GM21529 (cell line): ENCODE measurements around the gene IFNA4.
"Not testable (repeated sequence)": the region's sequence is repeated elsewhere in the genome, so short reads cannot be mapped to it uniquely, and the experiment has no call there.

ENCODE experiments used
- ATAC-seq: cut with Tn5 transposase; IDR thresholded peaks from one replicate; pipeline ENCODE4 v1.9.1; 2021; ENCODE audit not compliant: unreplicated experiment

The IFNA4 gene

GRCh38 chr9:21187487-21187886 is at the start of gene IFNA4:
Gene IFNA4, minus strand, starts transcription at chr9:21187587. Its CDS starts 56 bp downstream, at chr9:21187531.
- not testable (repeated sequence) for ATAC-seq

GRCh38 chr9:21236360-21236714 is 49.0 kb upstream of the IFNA4 start:
- not testable (repeated sequence) for ATAC-seq

- ATAC-seq: peak; percentile 80
Measured at GRCh38 chr9:21235468-21236359, 48.3 kb upstream of the IFNA4 start.

- no peak for ATAC-seq
Measured at GRCh38 chr9:21234153-21234687, 46.8 kb upstream of the IFNA4 start.

- no peak for ATAC-seq
Measured at GRCh38 chr9:21233258-21233657, 45.9 kb upstream of the IFNA4 start.

GRCh38 chr9:21228122-21228521 is 40.7 kb upstream of the IFNA4 start, which contains the start of gene IFNA17:
Gene IFNA17, minus strand, starts transcription at chr9:21228222. Its CDS starts 49 bp downstream, at chr9:21228173.
- no peak for ATAC-seq

GRCh38 chr9:21217211-21217610 is 29.8 kb upstream of the IFNA4 start, which contains the start of gene IFNA16:
Gene IFNA16, minus strand, starts transcription at chr9:21217311. Its CDS starts 6 bp downstream, at chr9:21217305.
- ATAC-seq: not testable (repeated sequence)

GRCh38 chr9:21213411-21214326 is 26.3 kb upstream of the IFNA4 start:
- peak; percentile 82 for ATAC-seq

GRCh38 chr9:21212160-21212559 is 24.8 kb upstream of the IFNA4 start:
- ATAC-seq: not testable (repeated sequence)

GRCh38 chr9:21210782-21211181 is 23.4 kb upstream of the IFNA4 start:
- ATAC-seq: not testable (repeated sequence)

- no peak for ATAC-seq
Measured at GRCh38 chr9:21210311-21210710, 22.9 kb upstream of the IFNA4 start.

GRCh38 chr9:21207043-21207442 is 19.7 kb upstream of the IFNA4 start, which contains the start of gene IFNA10:
Gene IFNA10, minus strand, starts transcription at chr9:21207143. Its CDS starts 46 bp downstream, at chr9:21207097.
- ATAC-seq: not testable (repeated sequence)

GRCh38 chr9:21205204-21205603 is 17.8 kb upstream of the IFNA4 start:
- ATAC-seq: no peak

GRCh38 chr9:21202105-21202504 is 14.7 kb upstream of the IFNA4 start, which contains the start of gene IFNA7:
Gene IFNA7, minus strand, starts transcription at chr9:21202205. Its CDS starts 40 bp downstream, at chr9:21202165.
- ATAC-seq: not testable (repeated sequence)

GRCh38 chr9:21194867-21195776 is 7.7 kb upstream of the IFNA4 start:
- peak; percentile 96 for ATAC-seq

- ATAC-seq: peak; percentile 98
Measured at GRCh38 chr9:21182810-21183736, 4.3 kb downstream of the IFNA4 start.

- no peak for ATAC-seq
Measured at GRCh38 chr9:21174671-21175070, 12.7 kb downstream of the IFNA4 start.

GRCh38 chr9:21172156-21172555 is 15.2 kb downstream of the IFNA4 start:
- ATAC-seq: no peak

- no peak for ATAC-seq
Measured at GRCh38 chr9:21171351-21171750, 16.0 kb downstream of the IFNA4 start.
